GM12872 (cell line): ENCODE results near the gene CHRM2.

Experiments used
- TF ChIP-seq, protein P1 (sequence below): IDR thresholded peaks from 3 replicates; pipeline ENCODE4 v1.5.1; 2011; ENCODE audit warnings: low read depth, mild to moderate bottlenecking, low read length, moderate library complexity; ENCODE audit not compliant: insufficient read depth

The CHRM2 gene

DNA sequence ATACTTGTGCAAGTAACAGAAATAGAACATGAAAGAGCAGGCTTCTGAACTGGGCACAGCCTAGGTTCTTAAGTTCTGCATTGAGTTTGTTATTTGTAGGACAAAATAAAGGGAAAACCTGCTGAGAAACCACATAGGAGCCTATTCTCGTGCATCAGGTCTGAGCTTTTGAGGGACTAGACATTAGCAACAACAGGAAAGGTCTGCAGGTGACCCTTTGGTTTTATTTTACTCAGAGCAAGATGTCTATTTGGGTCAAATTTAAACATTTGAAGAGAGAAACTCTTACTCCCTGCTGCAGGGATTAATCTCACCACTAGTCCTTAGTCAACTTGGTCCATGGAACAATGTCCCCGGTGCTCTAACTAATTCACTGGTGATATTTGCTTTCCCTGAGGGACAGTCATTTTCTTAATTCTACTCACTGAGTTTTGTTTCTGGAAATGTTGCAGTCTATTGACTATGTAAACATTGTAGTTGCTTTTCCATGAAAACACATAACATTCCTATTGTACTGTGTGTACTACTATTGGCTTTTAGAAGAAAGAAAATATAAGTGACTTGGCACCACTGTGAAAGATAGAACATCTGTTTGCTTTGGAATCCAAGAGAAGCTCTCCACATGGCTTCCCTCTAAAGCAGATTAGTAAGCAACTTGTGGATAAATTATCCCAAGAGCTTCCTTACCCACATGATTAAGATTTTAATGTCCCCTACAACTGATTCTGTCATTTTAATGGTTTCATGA is 108.2 kb downstream of the CHRM2 start:
- TF ChIP-seq, protein P1, sequence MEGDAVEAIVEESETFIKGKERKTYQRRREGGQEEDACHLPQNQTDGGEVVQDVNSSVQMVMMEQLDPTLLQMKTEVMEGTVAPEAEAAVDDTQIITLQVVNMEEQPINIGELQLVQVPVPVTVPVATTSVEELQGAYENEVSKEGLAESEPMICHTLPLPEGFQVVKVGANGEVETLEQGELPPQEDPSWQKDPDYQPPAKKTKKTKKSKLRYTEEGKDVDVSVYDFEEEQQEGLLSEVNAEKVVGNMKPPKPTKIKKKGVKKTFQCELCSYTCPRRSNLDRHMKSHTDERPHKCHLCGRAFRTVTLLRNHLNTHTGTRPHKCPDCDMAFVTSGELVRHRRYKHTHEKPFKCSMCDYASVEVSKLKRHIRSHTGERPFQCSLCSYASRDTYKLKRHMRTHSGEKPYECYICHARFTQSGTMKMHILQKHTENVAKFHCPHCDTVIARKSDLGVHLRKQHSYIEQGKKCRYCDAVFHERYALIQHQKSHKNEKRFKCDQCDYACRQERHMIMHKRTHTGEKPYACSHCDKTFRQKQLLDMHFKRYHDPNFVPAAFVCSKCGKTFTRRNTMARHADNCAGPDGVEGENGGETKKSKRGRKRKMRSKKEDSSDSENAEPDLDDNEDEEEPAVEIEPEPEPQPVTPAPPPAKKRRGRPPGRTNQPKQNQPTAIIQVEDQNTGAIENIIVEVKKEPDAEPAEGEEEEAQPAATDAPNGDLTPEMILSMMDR = no peak

- TF ChIP-seq, protein P1 = no peak
Observed at GRCh38 chr7:136993377-136993776, 124.9 kb downstream of the CHRM2 start.

DNA sequence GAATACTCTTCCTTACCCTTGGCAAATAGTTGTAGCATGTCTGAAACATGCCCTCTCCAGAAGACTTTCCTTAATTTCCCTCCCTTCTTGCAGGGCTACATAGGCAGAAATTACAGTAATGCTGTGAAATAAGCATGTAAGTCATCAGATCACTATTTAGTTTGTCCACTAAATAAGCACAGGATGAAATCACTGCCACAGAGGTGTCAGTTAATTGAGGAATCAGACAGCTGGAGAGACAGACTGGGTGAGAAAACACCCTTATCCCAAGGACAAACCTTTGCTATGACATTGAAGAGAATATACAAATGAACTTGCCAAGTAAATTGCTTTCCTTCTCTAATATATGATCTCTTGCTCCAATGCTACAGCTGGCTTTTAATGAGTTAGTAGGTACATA is 129.3 kb downstream of the CHRM2 start:
- TF ChIP-seq, protein P1 = no peak

GRCh38 chr7:136998495-136998894 is 130.0 kb downstream of the CHRM2 start:
- TF ChIP-seq, protein P1 = no peak

DNA sequence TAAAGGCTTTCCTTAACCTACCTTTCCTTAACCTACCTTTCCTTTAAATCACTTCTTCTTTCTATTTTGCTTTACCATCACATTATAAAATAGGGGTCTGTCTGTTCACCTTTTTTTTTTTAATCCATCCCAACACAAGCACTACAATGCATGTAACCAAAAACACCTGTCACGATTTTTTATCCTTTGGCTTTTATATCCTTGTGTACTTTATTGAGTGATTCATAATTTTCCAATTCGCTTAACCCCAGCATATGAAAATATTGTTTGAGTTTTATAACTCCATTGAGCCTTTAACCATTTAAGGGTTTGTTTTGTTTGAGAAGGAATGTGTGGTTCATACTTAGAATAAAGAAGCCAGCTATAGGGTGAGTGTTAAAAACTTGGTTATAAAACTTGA is 132.2 kb downstream of the CHRM2 start:
- TF ChIP-seq, protein P1 = no peak

- TF ChIP-seq, protein P1 = no peak
Observed at GRCh38 chr7:137001041-137001440, 132.6 kb downstream of the CHRM2 start.

- TF ChIP-seq, protein P1 = no peak
Observed at GRCh38 chr7:137001478-137001877, 133.0 kb downstream of the CHRM2 start.
